Transverse colon (tissue), 3 donors: ENCODE measurements around the gene OTUB2.

Experiments used
- CTCF ChIP-seq, 5 experiments: fragments of 200-600 bp in 3 of 5; fragments of 450-650 bp in 2 of 5; sonication (generic) in 3 of 5; IDR thresholded peaks; 1 replicate in 2 of 5; 2 replicates in 3 of 5; pipeline ENCODE4 v1.5.1; 2016 to 2017; ENCODE audit warnings: antibody characterized with exemption in 5 of 5, inconsistent platforms in 3 of 5, mild to moderate bottlenecking in 2 of 5, moderate library complexity in 1 of 5
- EP300 ChIP-seq: sonication (generic); formaldehyde crosslinking; IDR thresholded peaks from one replicate; pipeline ENCODE4 v1.6.1; 2017; ENCODE audit warnings: antibody characterized with exemption, low read depth

GRCh38 chr14:94077823-94078222 lies 51.7 kb downstream of the OTUB2 start:
- no peak for TF ChIP-seq EP300
- TF ChIP-seq CTCF (IDR thresholded peaks at IDR 0.05) = no peak
